Dermis blood vessel endothelial cell (primary cell): ENCODE results near the gene PGM2. TPM values are rescaled to one million over a fixed set of nuclear protein-coding genes. Genes with fewer than 3 reads are reported as not detected.
"Not testable (repeated sequence)": the region's sequence is repeated elsewhere in the genome, so short reads cannot be mapped to it uniquely, and the experiment has no call there.

ENCODE experiments used
- DNase-seq: peaks from one replicate; pipeline ENCODE4 v3.0.0; 2010
- total RNA-seq: library from RNA; depleted of rRNA; stranded (reverse); fragments of >200 nt; gene quantifications from 2 replicates; pipeline ENCODE4 v1.2.3, GENCODE V29; 2014

The PGM2 gene
- total RNA-seq, 1 donor from 2014 or later: 55.3 TPM

- DNase-seq: no peak
These were observed 7.7 kb upstream of the PGM2 start for GRCh38 chr4:37818752-37819151.

GRCh38 chr4:37820458-37820857 lies 6.0 kb upstream of the PGM2 start:
- not testable (repeated sequence) for DNase-seq

- DNase-seq: no peak
These were observed 4.4 kb upstream of the PGM2 start for GRCh38 chr4:37821953-37822605.

- DNase-seq: not testable (repeated sequence)
These were observed 985 bp upstream of the PGM2 start for GRCh38 chr4:37825501-37825900.

GRCh38 chr4:37825968-37826294 lies 555 bp upstream of the PGM2 start:
- no peak for DNase-seq

GRCh38 chr4:37827030-37827685 lies 672 bp downstream of the PGM2 start:
- peak; percentile 66 for DNase-seq

GRCh38 chr4:37827802-37828321 lies 1.4 kb downstream of the PGM2 start:
- peak; percentile 16 for DNase-seq

- DNase-seq: no peak
These were observed 2.4 kb downstream of the PGM2 start for GRCh38 chr4:37828843-37829242.

- no peak for DNase-seq
These were observed 4.2 kb downstream of the PGM2 start for GRCh38 chr4:37830640-37831039.

- no peak for DNase-seq
These were observed 8.5 kb downstream of the PGM2 start for GRCh38 chr4:37835031-37835430.

GRCh38 chr4:37835806-37836205 lies 9.3 kb downstream of the PGM2 start:
- DNase-seq: no peak

- no peak for DNase-seq
These were observed 9.8 kb downstream of the PGM2 start for GRCh38 chr4:37836274-37836673.

GRCh38 chr4:37836838-37837440 lies 10.5 kb downstream of the PGM2 start:
- peak; percentile 69 for DNase-seq

- DNase-seq: peak; percentile 94
These were observed 11.0 kb downstream of the PGM2 start for GRCh38 chr4:37837446-37837845.

GRCh38 chr4:37839426-37839825 lies 12.9 kb downstream of the PGM2 start:
- peak; percentile 49 for DNase-seq

- DNase-seq: no peak
These were observed 17.7 kb downstream of the PGM2 start for GRCh38 chr4:37844204-37844603.

- DNase-seq: no peak
These were observed 18.7 kb downstream of the PGM2 start for GRCh38 chr4:37845201-37845600.

- no peak for DNase-seq
These were observed 20.9 kb downstream of the PGM2 start for GRCh38 chr4:37847311-37847884.

- DNase-seq: no peak
These were observed 25.9 kb downstream of the PGM2 start for GRCh38 chr4:37852376-37852775.

- DNase-seq: no peak
These were observed 31.6 kb downstream of the PGM2 start for GRCh38 chr4:37858112-37858511.

GRCh38 chr4:37858872-37859271 lies 32.4 kb downstream of the PGM2 start:
- DNase-seq: no peak

- DNase-seq: no peak
These were observed 33.8 kb downstream of the PGM2 start for GRCh38 chr4:37860266-37860665.

- no peak for DNase-seq
These were observed 36.5 kb downstream of the PGM2 start for GRCh38 chr4:37862961-37863360.

- no peak for DNase-seq
These were observed 38.3 kb downstream of the PGM2 start for GRCh38 chr4:37864786-37865185.
